Measurements from ENCODE around the gene THSD4.

DNA sequence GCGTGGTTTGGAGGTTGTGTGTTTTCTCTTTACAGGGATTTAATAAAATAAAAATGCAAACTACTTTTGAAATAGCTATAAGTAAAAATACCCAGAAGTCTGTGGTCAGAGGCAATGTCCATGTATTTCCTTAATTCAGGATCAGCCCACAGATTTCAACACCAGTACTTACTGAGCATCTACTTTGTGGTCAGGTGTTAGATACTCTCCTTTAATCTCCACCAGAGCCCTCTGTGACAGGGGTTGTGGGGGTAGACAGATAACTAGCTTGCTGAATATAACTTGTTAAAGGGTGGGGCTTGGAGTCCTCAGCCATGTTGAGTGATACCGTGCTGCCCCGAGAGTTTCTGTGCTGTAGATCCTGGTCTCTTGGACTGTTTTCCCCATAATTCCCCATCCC is 451.0 kb downstream of the THSD4 start:
- no peak for TF ChIP-seq EZH2 (IDR thresholded peaks at IDR 0.05; ENCODE audit: borderline replicate concordance, low read length)
- TF ChIP-seq, protein P1, sequence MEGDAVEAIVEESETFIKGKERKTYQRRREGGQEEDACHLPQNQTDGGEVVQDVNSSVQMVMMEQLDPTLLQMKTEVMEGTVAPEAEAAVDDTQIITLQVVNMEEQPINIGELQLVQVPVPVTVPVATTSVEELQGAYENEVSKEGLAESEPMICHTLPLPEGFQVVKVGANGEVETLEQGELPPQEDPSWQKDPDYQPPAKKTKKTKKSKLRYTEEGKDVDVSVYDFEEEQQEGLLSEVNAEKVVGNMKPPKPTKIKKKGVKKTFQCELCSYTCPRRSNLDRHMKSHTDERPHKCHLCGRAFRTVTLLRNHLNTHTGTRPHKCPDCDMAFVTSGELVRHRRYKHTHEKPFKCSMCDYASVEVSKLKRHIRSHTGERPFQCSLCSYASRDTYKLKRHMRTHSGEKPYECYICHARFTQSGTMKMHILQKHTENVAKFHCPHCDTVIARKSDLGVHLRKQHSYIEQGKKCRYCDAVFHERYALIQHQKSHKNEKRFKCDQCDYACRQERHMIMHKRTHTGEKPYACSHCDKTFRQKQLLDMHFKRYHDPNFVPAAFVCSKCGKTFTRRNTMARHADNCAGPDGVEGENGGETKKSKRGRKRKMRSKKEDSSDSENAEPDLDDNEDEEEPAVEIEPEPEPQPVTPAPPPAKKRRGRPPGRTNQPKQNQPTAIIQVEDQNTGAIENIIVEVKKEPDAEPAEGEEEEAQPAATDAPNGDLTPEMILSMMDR (IDR thresholded peaks at IDR 0.05; ENCODE audit: low read length) = no peak
